ENCODE results near the gene COG3.
"Not testable (repeated sequence)": the region's sequence is repeated elsewhere in the genome, so short reads cannot be mapped to it uniquely, and the experiment has no call there.

Gene COG3, protein sequence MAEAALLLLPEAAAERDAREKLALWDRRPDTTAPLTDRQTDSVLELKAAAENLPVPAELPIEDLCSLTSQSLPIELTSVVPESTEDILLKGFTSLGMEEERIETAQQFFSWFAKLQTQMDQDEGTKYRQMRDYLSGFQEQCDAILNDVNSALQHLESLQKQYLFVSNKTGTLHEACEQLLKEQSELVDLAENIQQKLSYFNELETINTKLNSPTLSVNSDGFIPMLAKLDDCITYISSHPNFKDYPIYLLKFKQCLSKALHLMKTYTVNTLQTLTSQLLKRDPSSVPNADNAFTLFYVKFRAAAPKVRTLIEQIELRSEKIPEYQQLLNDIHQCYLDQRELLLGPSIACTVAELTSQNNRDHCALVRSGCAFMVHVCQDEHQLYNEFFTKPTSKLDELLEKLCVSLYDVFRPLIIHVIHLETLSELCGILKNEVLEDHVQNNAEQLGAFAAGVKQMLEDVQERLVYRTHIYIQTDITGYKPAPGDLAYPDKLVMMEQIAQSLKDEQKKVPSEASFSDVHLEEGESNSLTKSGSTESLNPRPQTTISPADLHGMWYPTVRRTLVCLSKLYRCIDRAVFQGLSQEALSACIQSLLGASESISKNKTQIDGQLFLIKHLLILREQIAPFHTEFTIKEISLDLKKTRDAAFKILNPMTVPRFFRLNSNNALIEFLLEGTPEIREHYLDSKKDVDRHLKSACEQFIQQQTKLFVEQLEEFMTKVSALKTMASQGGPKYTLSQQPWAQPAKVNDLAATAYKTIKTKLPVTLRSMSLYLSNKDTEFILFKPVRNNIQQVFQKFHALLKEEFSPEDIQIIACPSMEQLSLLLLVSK

DNA sequence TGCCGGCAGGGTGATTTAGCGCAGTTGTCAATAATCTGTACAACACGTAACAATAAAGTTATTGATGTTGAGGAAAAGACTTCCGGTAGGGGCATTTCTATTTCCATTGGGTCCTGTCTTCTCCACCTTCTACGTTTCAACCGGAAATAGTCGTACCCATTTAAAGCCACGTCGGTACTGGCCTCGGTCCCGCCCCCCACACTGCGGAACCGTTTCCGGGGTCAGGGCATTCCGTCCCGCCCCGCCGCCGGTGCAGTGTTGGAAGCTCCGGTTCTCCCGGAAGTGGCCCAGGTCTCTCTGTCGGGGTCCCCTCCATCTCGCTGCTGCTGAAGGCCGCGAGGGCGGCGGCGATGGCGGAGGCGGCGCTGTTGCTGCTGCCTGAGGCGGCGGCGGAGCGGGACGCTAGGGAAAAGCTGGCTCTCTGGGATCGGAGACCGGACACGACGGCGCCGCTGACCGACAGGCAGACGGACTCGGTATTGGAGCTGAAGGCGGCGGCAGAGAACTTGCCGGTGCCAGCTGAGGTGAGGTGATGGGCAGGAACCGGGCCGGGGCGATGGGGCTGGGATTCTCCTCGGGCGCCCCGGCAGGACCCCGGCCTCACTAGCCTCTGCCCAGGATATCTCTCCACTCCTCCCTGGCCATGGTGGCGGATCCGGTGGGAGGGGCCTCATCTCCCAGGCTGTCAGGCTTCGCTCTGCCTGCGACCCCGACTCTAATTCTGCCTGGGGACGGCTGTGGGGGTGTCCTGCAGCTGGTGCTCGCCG lies at the start of gene COG3:
COG3 (plus strand) TSS at position 253 of the 767 bp plus-strand sequence; CDS start at position 351, 98 bp downstream.
- peak; percentile 97 for DNase-seq (ENCODE audit: low read depth)

DNA sequence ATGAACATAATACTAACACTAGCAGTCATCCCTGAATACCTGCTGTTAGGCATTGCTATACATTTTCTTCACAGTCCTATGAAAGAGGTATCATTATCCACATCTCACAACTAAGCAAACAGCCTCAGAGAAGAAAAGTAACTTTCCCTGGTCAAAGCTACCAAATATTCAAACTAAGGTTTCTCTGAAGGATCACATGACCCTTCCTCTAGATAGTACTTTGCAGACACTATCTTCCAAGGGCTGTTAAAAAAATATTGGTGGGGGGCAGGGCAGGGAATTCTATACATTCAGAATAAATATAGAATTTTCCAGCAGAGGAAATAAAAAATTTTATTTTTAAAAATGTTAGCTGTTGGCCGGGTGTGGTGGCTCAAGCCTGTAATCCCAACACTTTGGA lies 49.6 kb upstream of the COG3 start:
- DNase-seq (ENCODE audit: low read depth), result no peak

DNA sequence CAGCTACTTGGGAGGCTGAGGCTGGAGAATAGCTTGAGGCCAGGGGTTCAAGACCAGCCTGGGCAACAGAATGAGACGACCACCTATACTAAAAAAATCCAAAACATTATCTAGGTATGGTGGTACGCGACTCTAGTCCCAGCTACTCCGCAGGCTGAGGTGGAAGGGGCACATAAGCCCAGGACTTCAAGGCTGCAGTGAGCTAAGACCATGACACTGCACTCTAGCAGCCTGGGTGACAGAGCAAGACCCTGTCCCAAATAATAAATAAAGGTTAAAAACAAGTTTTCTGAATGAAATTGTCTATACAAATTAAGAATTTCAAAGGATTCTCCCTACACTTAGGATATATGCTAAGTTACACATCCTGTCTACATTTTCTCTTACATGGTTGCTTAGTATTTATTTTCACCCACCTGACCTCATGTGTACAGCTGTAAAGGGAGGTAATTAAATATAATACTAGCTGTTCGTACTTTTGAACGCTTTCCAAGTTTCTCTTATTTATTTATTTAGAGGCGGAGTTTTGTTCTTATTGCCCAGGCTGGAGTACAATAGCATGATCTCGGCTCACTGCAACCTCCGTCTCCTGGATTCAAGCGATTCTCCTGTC lies 48.1 kb upstream of the COG3 start:
- DNase-seq (ENCODE audit: low read depth), result no peak

DNA sequence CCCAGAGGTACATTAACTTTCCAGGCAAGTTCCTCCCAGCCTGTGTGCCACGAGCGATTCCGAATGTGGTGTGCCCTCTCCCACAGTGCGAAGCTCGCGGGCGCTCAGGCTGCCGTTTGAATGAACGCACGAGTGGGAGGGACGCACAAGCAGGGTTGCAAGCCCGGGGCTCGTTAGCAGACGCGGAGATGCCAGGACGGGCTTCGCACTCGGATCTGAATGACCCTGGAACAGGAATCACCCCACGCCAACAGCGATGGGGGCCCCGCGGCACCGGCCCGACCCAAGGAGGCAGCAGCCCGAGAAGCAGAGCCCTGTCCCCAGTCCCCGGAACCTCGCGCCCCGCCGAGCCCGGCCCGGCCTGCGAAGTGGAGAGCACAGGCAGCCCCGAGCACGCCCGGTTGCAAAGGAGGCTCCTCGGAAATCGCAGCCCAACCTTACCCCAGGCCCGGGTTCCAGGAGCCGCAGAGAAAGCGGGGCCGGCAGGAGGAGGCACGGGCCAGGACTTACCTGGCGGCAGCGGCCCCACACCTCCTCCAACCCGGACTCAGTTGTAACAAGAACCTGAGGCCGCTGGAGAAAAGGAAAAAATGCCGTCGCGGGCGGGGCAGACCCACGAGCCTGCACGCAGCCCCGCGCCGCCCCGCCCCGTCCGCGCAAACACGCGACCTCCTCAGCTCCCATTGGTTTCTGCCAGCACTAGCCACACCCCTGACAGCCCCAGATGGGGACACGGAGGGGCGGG lies 46.8 kb upstream of the COG3 start, which contains the start of gene SLC25A30:
SLC25A30 (minus strand) TSS at position 584 of the 745 bp plus-strand sequence. CDS start 6,948 bp downstream, outside the sequence.
- peak; percentile 90 for DNase-seq (ENCODE audit: low read depth)

DNA sequence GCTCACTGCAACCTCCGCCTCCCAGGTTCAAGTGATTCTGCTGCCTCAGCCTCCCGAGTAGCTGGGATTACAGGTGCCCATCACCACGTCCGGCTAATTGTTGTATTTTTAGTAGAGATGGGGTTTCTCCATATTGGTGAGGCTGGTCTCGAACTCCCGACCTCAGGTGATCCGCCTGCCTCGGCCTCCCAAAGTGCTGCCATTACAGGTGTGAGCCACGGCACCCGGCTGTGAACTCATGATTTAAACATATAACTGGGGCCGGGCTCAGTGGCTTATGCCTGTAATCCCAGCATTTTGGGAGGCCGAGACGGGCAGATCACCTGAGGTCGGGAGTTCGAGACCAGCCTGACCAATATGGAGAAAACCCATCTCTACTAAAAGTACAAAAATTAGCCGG lies 45.4 kb upstream of the COG3 start:
- not testable (repeated sequence) for DNase-seq (ENCODE audit: low read depth)

DNA sequence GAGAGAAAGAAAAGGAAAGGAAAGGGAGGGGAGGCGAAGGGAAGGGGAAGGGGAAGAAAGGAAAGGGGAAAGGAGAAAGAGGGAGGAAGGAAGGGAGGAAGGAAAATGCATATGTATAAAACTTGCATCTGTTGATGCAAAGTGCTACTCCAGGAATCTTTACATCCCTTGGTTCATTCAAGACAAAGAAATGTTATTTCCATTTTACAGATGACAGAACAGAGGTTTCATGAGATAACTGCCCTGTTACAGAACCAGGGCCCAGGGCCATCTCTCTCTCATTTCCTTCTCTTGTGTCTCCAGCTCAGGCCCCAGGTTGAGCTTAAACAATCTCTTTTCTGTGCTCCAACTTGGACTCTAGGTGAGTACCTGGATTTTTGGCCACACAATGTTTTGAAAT lies 44.8 kb upstream of the COG3 start:
- DNase-seq (ENCODE audit: low read depth), result no peak

DNA sequence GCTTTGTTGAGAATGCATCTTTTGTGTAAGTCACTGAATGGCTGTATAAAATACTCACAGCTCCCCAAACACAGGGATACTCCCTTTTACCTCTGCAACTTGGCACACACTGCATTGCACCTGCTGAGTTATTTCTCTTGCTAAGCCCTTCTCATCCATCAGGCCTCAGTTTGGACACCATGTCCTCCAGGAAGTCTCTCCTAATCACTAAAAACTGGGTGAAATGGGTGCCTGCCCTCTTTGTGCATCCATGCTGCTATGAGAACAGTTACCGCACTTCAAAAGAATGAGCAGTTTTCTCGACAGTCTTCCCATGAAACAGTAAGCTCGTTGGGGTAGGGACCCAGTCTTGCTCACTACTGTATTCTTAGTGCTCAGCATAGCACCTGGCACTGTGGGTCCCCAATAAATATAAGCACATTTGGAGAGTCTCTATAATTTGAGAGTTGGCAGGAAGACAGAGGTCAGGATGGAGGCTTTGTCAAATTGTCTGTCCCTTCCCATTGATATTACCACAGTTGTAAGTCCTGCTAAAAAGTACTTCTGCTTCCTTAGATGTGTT lies 41.9 kb upstream of the COG3 start:
- DNase-seq (ENCODE audit: low read depth), result no peak

DNA sequence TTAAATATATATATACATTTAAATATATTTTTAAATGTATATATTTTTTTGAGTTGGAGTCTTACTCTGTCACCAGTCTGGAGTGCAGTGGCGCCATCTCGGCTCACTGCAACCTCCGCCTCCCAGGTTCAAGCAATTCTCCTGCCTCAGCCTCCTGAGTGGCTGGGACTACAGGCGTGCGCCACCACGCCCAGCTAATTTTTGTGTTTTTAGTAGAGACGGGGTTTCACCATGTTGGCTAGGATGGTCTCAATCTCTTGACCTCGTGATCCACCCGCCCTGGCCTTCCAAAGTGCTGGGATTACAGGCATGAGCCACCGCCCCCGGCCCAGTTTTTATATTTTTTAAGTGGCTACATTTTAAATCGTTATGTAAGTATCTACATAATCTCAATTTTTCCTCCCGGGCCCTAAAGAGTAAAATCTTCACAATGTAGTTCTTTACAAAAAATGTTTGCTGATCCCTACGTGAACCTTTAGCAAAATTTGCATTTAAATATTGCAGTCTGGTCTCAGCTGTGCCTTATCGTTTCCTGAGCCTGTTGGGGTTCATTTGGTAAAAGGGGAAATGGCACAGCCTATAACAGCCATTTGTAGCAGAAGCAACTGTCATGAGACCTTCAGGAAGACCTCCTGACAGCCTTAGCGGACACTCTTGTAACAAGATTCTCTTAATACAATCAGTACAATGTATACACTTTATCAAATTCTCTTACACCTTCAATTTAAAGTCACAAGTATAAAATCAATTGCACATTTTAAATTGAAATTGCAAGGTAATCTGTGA lies 38.5 kb upstream of the COG3 start:
- DNase-seq (ENCODE audit: low read depth), result not testable (repeated sequence)

DNA sequence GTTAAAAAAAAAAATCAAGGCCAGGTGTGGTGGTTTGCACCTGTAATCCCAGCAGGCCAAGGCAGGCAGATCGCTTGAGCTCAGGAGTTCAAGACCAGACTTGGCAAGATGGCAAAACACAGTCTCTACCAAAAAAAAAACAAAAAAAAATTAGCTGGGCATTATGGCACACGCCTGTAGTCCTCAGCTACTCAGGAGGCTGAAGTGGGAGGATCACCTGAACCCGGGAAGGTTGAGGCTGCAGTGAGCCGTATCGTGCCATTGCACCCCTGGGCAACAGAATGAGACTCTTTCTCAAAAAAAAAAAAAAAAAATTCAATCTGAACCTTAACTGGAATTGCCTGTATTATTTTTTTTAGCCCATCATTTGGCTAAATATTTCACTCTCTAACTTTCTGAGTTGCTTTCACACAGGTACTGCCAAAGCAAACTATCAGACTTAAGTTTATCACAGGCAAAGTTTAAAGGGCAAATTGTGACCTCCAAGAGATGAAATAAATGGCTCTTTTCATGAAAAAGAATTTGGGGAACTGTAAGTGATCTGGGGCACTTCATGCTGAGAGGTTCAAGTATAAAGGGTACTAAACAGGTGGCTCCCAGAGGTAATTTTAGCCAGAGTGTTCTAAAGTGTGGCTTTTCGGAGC lies 31.9 kb upstream of the COG3 start:
- no peak for DNase-seq (ENCODE audit: low read depth)

DNA sequence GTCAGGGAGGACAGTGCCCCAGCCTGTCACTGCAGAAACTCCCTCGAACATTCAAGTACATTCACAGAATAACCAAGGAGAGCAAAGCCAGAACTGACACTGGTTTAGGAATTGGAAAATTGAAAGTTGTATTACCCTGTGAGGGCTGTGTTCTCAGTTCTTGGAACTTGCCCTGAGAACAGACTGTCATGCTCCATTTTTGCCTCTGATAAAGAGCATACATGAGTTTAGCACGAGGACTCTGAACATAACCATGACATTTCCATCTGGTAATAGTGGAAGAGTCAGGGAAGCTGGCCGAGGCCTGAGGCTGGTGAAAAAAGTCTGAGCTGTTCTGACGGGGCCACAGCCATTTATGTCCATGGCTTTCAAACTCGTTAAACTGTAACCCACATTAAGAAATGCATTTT lies 31.4 kb upstream of the COG3 start:
- DNase-seq (ENCODE audit: low read depth), result no peak

DNA sequence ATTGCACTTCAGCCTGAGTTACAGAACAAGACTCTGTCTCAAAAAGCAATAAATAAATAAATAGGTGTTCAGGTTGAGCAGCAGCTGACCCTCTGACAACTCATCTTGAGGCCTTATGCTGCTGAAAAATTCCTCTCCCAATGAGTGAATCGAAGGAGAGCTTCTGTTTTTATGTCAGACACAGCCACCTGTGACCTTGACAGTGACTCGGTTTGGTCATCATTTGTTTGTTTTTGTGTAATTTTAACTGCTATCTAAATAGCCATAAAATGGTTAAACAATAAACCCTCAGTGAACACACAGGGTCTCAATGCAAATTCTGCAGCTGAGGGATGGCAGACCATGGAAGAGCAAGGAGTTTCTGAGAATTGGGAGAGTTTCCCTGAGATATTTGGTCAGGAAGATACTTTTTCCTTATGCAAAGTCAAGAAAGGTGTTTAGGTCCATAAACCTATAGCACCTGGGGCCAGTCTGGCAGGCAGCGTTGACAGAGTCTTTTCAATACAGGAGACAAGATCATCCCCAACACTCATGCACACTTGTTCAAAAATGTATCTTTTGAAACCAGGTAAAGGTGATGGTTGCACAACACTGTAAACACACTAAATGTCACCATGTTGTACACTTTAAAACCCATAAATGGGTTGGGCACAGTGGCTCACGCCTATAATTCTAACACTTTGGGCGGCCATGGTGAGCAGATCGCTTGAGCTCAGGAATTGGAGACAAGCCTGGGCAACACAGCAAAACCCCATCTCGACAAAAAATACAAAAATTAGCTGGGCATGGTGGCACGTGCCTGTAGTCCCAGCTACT lies 30.0 kb upstream of the COG3 start:
- no peak for DNase-seq (ENCODE audit: low read depth)

DNA sequence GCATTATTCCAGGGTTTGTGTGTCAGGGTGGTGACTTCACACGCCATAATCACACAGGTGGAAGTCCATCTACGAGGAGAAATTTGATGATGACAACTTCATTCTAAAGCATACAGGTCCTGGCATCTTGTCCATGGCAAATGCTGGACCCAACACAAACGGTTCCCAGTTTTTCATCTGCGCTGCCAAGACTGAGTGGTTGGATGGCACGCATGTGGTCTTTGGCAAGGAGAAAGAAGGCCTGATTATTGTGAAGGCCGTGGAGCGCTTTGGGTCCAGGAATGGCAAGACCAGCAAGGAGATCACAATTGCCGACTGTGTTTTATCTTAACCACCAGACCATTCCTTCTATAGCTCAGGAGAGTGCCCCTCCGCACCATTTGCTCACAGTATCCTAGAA lies 28.4 kb upstream of the COG3 start:
- DNase-seq (ENCODE audit: low read depth), result no peak

DNA sequence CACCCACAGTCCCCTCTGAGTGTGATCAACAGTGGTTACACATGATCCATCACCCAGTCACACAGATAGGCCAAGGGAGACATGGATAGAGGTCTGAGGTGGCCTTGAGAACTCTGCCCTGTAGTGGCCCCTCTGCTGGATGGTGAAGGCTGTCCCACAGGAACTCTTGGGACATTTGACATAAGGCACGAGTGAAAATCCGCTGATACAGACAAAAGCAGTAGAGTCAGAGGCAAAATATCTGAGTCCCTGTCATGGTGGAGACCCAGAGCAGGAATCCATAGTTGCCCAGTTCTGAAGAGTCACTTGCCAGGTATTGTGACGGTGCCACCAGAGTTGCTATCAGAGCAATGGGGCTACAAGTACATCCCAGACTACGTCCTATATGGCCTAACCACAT lies 27.8 kb upstream of the COG3 start:
- no peak for DNase-seq (ENCODE audit: low read depth)

DNA sequence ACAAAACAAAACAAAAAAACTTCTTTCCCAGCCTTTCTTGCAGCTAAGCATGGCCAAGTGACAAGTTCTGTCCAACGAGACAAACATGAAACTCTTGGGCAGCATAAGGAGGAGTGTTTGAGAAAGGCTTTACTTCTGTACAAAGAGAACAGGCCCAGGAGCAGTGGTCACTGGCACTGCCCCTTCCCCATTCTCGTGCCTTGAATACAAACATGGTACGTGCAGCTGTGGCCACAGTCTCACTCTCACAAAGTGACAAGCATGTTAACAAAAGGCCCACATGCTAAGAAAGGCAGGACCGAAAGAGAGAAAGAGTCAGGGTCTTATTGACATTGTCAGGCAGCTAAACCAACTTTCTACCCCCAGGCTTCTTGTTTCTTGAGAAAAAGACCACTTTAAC lies 26.8 kb upstream of the COG3 start:
- DNase-seq (ENCODE audit: low read depth), result no peak

DNA sequence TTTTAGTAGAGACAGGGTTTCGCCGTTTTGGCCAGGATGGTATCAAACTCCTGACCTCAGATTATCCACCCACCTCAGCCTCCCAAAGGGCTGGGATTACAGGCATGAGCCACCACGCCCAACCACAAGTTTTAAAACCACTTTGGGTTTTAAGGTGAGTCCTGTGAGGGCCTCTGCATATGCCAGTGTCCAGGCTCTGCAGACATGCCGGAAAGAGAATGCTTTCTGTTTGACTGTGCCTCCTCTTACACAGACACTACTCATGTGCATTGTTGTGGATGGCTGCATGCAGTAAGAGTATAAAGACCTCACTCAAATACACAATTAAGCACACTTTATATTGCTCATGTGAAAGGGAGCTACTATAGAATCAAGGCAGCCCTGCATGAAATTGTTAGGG lies 25.7 kb upstream of the COG3 start:
- DNase-seq (ENCODE audit: low read depth), result no peak

DNA sequence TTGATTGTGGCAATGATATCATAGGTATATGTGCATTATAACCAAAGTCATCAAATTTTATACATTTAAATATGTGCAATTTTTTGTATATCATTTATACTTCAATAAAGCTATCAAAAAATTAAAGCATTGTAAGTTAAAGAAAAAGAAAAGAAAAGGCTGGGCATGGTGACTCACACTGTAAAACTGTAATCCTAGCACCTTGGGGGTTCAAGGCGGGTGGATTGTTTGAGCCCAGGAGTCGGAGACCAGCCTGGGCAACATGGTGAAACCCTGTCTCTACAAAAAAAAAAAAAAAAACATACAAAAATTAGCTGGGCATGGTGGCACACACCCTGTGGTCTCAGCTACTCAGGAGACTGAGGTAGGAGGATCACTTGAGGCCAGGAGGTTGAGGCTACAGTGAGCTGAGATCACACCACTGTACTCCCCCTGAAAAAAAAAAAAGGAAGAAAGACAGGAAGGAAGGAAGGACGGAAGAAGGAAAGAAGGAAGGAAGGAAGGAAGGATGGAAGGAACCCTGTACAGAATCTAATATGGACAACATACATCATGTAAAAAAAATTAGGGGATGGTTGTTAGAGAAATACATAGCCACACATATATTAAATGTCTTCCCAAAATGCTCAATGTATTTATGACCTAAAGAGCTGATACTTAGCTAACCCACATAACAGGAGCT lies 24.8 kb upstream of the COG3 start:
- no peak for DNase-seq (ENCODE audit: low read depth)

DNA sequence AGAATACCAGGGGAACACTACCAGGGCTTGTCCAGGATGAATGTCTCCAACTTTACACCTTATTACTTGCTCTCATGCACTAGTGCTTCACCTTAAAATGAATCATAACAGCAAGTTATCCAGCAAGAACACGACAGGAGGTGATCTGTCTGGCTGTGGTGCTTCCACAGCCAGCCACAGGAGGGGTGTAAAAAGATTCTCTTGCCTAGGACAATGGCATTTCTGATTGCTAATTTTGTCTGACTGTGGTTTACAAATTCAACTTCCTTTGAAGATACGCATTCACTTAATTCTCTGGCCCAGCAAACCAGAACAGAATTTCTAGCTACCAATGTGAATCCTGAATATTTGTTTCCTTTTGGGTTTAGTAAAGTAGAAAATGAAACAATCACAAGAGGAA lies 23.1 kb upstream of the COG3 start:
- peak; percentile 51 for DNase-seq (ENCODE audit: low read depth)

DNA sequence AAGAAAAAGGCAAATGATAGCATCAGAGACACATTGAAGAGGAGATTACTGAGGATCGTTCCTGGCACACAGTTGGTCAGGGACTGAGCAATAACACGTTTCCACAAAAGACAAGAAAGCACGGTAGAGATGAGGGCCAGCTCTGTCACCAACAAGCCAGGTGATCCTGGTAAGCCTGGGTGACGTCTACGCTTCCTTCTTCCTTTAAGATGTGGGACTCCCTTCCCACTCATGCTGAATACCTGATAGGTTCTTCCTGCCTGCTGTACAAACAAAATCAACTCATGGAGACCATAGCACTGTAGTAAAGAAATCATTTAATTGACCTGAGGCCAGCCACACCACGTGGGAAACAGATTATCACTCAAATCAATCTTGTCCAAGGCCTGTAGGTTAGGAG lies 19.7 kb upstream of the COG3 start:
- DNase-seq (ENCODE audit: low read depth), result no peak

All from EH (cell line).